HuH-7.5 (cell line): Measurements from ENCODE around the gene SLC2A4RG.
"Not testable (repeated sequence)": the region's sequence is repeated elsewhere in the genome, so short reads cannot be mapped to it uniquely, and the experiment has no call there.

Source experiments
- DNase-seq: peaks from one replicate; pipeline ENCODE4 v3.0.0; 2011; ENCODE audit warnings: low spot score

The SLC2A4RG gene

GRCh38 chr20:63754008-63754407 is 14.4 kb downstream of the SLC2A4RG start:
- DNase-seq, result no peak

GRCh38 chr20:63755933-63756647 is 16.5 kb downstream of the SLC2A4RG start:
- DNase-seq, result no peak

GRCh38 chr20:63756648-63756991 is 17.0 kb downstream of the SLC2A4RG start:
- DNase-seq, result no peak

GRCh38 chr20:63758152-63758551 is 18.6 kb downstream of the SLC2A4RG start:
- DNase-seq, result no peak

- DNase-seq, result no peak
Observed at GRCh38 chr20:63759377-63759901, 19.9 kb downstream of the SLC2A4RG start.

- DNase-seq, result no peak
Observed at GRCh38 chr20:63765082-63765873, 25.7 kb downstream of the SLC2A4RG start.

GRCh38 chr20:63765902-63766301 is 26.3 kb downstream of the SLC2A4RG start:
- no peak for DNase-seq

GRCh38 chr20:63766695-63767426 is 27.3 kb downstream of the SLC2A4RG start:
- DNase-seq, result no peak

GRCh38 chr20:63767456-63767855 is 27.9 kb downstream of the SLC2A4RG start:
- DNase-seq, result no peak

- DNase-seq, result no peak
Observed at GRCh38 chr20:63767886-63768285, 28.3 kb downstream of the SLC2A4RG start.

- no peak for DNase-seq
Observed at GRCh38 chr20:63768591-63769515, 29.3 kb downstream of the SLC2A4RG start.

GRCh38 chr20:63769891-63770474 is 30.4 kb downstream of the SLC2A4RG start:
- DNase-seq, result no peak

GRCh38 chr20:63771046-63771707 is 31.6 kb downstream of the SLC2A4RG start:
- no peak for DNase-seq

- DNase-seq, result no peak
Observed at GRCh38 chr20:63772781-63773518, 33.4 kb downstream of the SLC2A4RG start.

GRCh38 chr20:63773571-63774241 is 34.1 kb downstream of the SLC2A4RG start:
- DNase-seq, result no peak

- no peak for DNase-seq
Observed at GRCh38 chr20:63774306-63774705, 34.7 kb downstream of the SLC2A4RG start.

- no peak for DNase-seq
Observed at GRCh38 chr20:63775096-63775978, 35.8 kb downstream of the SLC2A4RG start.

- DNase-seq, result not testable (repeated sequence)
Observed at GRCh38 chr20:63776875-63777274, 37.3 kb downstream of the SLC2A4RG start.
